ENCODE data around the gene MEGF6. TPM values are rescaled to one million over a fixed set of nuclear protein-coding genes. Genes with fewer than 3 reads are reported as not detected.

MEGF6 gene
- total RNA-seq, 1 donor, result 85.4 TPM

GRCh38 chr1:3581296-3582036 lies 29.8 kb downstream of the MEGF6 start:
- TF ChIP-seq CTCF (IDR thresholded peaks at IDR 0.05; ENCODE audit: extremely low read depth, low read depth, low read length), result no peak

GRCh38 chr1:3580231-3580630 lies 31.1 kb downstream of the MEGF6 start:
- H4K20me1 ChIP-seq (ENCODE audit: insufficient read depth, low read length), result no peaks in the 10 kb centered on the region
- TF ChIP-seq CTCF (IDR thresholded peaks at IDR 0.05; ENCODE audit: extremely low read depth, low read depth, low read length), result no peak
- H3K4me3 ChIP-seq (ENCODE audit: insufficient read depth, low read length), result no peak overlapping the region
- H3K79me2 ChIP-seq (ENCODE audit: insufficient read depth, low read length), result no peaks in the 10 kb centered on the region
- DNase-seq (ENCODE audit: insufficient read length, low spot score, missing footprints), result no peak
- H3K27ac ChIP-seq (ENCODE audit: low read depth, low read length), result no peak overlapping the region
- H3K9me3 ChIP-seq (ENCODE audit: low read depth, low read length), result no peaks in the 10 kb centered on the region
- no peaks in the 10 kb centered on the region for H3K27me3 ChIP-seq (ENCODE audit: insufficient read depth, low read length)
- no peaks in the 10 kb centered on the region for H3K4me1 ChIP-seq (ENCODE audit: insufficient read depth, low read length)
- H3K4me2 ChIP-seq (ENCODE audit: insufficient read depth, low read length), result no peak overlapping the region
- H3K36me3 ChIP-seq (ENCODE audit: insufficient read depth, low read length), result no peaks in the 10 kb centered on the region
- no peak overlapping the region for H2AFZ ChIP-seq (ENCODE audit: low read length)

More at GRCh38 chr1:3581296-3582036, 29.8 kb downstream of the MEGF6 start:
- H3K9me3 ChIP-seq (ENCODE audit: low read depth, low read length), result no peaks in the 10 kb centered on the region
- H3K36me3 ChIP-seq (ENCODE audit: insufficient read depth, low read length), result no peaks in the 10 kb centered on the region
- no peaks in the 10 kb centered on the region for H4K20me1 ChIP-seq (ENCODE audit: insufficient read depth, low read length)
- H3K4me2 ChIP-seq (ENCODE audit: insufficient read depth, low read length), result no peak overlapping the region
- DNase-seq (ENCODE audit: insufficient read length, low spot score, missing footprints), result no peak
- no peak overlapping the region for H3K4me3 ChIP-seq (ENCODE audit: insufficient read depth, low read length)
- no peaks in the 10 kb centered on the region for H3K79me2 ChIP-seq (ENCODE audit: insufficient read depth, low read length)
- H2AFZ ChIP-seq (ENCODE audit: low read length), result no peak overlapping the region
- H3K27me3 ChIP-seq (ENCODE audit: insufficient read depth, low read length), result no peaks in the 10 kb centered on the region
- no peaks in the 10 kb centered on the region for H3K4me1 ChIP-seq (ENCODE audit: insufficient read depth, low read length)
- no peak overlapping the region for H3K27ac ChIP-seq (ENCODE audit: low read depth, low read length)

- no peaks in the 10 kb centered on the region for H4K20me1 ChIP-seq (ENCODE audit: insufficient read depth, low read length)
- H2AFZ ChIP-seq (ENCODE audit: low read length), result no peak overlapping the region
- no peak for TF ChIP-seq CTCF (IDR thresholded peaks at IDR 0.05; ENCODE audit: extremely low read depth, low read depth, low read length)
- no peaks in the 10 kb centered on the region for H3K27me3 ChIP-seq (ENCODE audit: insufficient read depth, low read length)
- H3K4me1 ChIP-seq (ENCODE audit: insufficient read depth, low read length), result no peaks in the 10 kb centered on the region
- H3K9me3 ChIP-seq (ENCODE audit: low read depth, low read length), result no peaks in the 10 kb centered on the region
- H3K4me2 ChIP-seq (ENCODE audit: insufficient read depth, low read length), result no peak overlapping the region
- H3K4me3 ChIP-seq (ENCODE audit: insufficient read depth, low read length), result no peak overlapping the region
- H3K27ac ChIP-seq (ENCODE audit: low read depth, low read length), result no peak overlapping the region
- no peaks in the 10 kb centered on the region for H3K79me2 ChIP-seq (ENCODE audit: insufficient read depth, low read length)
- no peaks in the 10 kb centered on the region for H3K36me3 ChIP-seq (ENCODE audit: insufficient read depth, low read length)
- DNase-seq (ENCODE audit: insufficient read length, low spot score, missing footprints), result no peak
These were observed 31.7 kb downstream of the MEGF6 start for GRCh38 chr1:3579626-3580025.

- Histone ChIP-seq H3K4me1 (ENCODE audit: insufficient read depth, low read length) (no peaks in the 10 kb centered on the region), H3K4me2 (ENCODE audit: insufficient read depth, low read length) (no peak overlapping the region), H3K27me3 (ENCODE audit: insufficient read depth, low read length) (no peaks in the 10 kb centered on the region), H3K79me2 (ENCODE audit: insufficient read depth, low read length) (no peaks in the 10 kb centered on the region), H3K27ac (ENCODE audit: low read depth, low read length) (no peak overlapping the region), H3K4me3 (ENCODE audit: insufficient read depth, low read length) (no peak overlapping the region), H4K20me1 (ENCODE audit: insufficient read depth, low read length) (no peaks in the 10 kb centered on the region), H3K36me3 (ENCODE audit: insufficient read depth, low read length) (no peaks in the 10 kb centered on the region), H3K9me3 (ENCODE audit: low read depth, low read length) (no peaks in the 10 kb centered on the region), H2AFZ (ENCODE audit: low read length) (no peak overlapping the region)
- no peak for DNase-seq (ENCODE audit: insufficient read length, low spot score, missing footprints)
- TF ChIP-seq CTCF (IDR thresholded peaks at IDR 0.05; ENCODE audit: extremely low read depth, low read depth, low read length), result no peak
These were observed 32.4 kb downstream of the MEGF6 start for GRCh38 chr1:3578906-3579305.
